ENCODE data around the gene IFFO2.

IFFO2 gene

DNA sequence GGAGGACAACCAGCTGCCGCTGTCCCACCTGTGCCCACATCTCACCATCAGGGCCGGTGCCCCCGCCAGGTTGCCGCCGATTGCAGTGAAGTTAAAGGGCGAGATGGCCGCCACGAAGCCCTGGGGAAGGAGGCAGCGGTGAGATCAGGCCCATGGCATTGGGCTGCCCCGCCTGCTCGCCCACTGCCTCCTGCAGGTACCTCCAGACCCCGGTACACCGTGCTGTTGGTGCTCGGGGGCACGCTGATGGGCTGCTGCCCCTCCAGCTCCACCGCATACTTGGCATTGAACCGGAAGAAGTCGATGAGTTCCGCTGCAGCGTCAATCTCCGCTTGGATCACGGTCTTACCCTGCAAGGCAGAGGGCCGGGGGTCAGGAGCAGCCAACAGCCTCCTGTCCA is 73.4 kb downstream of the IFFO2 start:
- no peak overlapping the region for H3K9ac ChIP-seq (ENCODE audit: low read length)

DNA sequence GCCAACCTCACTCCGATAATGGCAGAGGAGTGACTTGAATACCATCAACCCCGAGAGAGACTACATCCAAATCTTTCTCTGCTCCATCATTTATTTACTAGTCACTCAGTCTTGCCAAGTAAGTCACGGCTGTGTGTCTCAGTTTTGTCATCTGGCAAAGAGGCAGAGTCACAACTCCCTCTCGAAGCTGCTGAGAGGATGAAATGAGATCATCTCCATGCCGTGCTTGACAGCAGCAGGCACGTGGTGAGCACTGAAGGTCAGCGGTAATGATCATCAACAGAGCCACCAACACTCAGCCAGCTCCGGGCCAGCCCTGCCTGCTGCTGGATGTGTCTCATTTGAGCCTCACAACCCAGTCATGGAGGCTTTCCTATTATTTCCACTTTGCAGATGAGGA is 74.0 kb downstream of the IFFO2 start:
- Histone ChIP-seq H3K4me3 (ENCODE audit: low read depth in 1 of 2, low read length in 2 of 2) (no peak overlapping the region), H3K27ac (ENCODE audit: low read depth, low read length) (no peak overlapping the region), H3K27me3 (ENCODE audit: control insufficient read depth in 1 of 2, insufficient read depth in 2 of 2, low read length in 2 of 2) (no peaks in the 10 kb centered on the region), H3K36me3 (ENCODE audit: insufficient read depth, low read length) (no peaks in the 10 kb centered on the region), H3K4me1 (ENCODE audit: insufficient read depth, low read length) (no peaks in the 10 kb centered on the region), H3K9me3 (ENCODE audit: low read length) (no peaks in the 10 kb centered on the region), H3K9ac (ENCODE audit: low read length) (no peak overlapping the region)

More for the DNA sequence above, 73.4 kb downstream of the IFFO2 start:
- Histone ChIP-seq H3K9me3 (ENCODE audit: low read length) (no peaks in the 10 kb centered on the region), H3K4me3 (ENCODE audit: low read depth in 1 of 2, low read length in 2 of 2) (no peak overlapping the region), H3K27me3 (ENCODE audit: control insufficient read depth in 1 of 2, insufficient read depth in 2 of 2, low read length in 2 of 2) (no peaks in the 10 kb centered on the region), H3K27ac (ENCODE audit: low read depth, low read length) (no peak overlapping the region), H3K36me3 (ENCODE audit: insufficient read depth, low read length) (no peaks in the 10 kb centered on the region), H3K4me1 (ENCODE audit: insufficient read depth, low read length) (no peaks in the 10 kb centered on the region)

DNA sequence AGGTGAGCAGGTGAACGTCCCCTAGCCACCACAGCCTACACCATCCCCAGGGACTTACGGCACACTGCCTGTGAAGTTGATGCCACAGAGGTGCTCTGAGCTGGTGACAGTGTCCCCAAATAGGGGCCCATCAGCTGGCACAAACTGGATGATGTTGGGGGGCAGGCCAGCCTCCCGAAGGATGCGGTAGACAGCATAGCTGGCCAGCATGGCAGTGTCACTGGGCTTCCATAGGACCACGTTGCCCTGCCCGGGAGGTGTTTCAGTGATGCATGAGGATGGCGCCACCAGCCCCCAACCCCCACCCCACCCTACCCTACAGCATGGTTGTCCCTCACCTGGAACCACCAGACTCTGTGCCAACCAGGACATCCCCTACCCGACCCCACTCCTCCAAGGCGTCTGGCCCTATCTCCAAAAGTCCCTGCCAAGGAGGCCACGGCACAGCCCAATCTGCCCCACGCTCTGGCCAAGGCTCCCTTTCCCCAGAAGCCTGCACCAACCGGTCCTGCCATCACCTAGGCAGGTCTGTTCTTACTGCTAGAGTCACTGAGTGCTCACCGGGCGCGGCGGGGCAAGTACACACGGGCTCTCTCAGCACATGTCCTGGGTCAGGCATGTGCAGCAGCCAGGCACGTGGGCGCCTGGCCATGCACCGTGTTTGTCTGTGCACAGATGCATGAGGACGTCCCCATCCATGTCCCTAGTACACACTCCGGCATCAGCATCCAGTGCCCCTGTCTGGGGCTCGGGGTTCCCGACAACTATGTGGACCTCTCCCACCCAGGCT is 74.6 kb downstream of the IFFO2 start:
- Histone ChIP-seq H3K4me3 (ENCODE audit: low read depth in 1 of 2, low read length in 2 of 2) (no peak overlapping the region), H3K27me3 (ENCODE audit: control insufficient read depth in 1 of 2, insufficient read depth in 2 of 2, low read length in 2 of 2) (no peaks in the 10 kb centered on the region), H3K36me3 (ENCODE audit: insufficient read depth, low read length) (no peaks in the 10 kb centered on the region), H3K4me1 (ENCODE audit: insufficient read depth, low read length) (no peaks in the 10 kb centered on the region), H3K9ac (ENCODE audit: low read length) (no peak overlapping the region), H3K27ac (ENCODE audit: low read depth, low read length) (no peak overlapping the region), H3K9me3 (ENCODE audit: low read length) (no peaks in the 10 kb centered on the region)

DNA sequence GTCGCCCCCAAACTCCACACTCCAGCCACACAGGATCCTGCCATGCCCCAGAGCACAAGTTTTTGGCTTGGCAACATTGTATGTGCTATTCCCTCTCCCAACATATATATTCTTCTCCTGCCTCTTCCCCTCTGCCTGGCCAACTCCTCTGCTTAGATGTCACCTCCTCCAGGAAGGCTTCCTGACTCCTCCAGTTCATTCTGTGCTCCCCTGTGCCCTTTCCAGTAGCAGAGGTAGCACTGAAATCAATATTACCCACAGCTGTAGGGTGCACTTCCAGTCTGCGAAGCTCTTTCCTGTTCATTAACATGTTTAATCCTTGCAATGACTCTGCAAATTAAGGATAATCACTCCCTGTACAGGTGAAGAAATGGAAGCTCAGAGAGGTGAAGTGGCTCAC is 75.3 kb downstream of the IFFO2 start:
- H3K4me1 ChIP-seq (ENCODE audit: insufficient read depth, low read length) = no peaks in the 10 kb centered on the region
- no peaks in the 10 kb centered on the region for H3K36me3 ChIP-seq (ENCODE audit: insufficient read depth, low read length)
- H3K4me3 ChIP-seq (ENCODE audit: low read depth in 1 of 2, low read length in 2 of 2) = no peak overlapping the region
- no peak overlapping the region for H3K9ac ChIP-seq (ENCODE audit: low read length)
- no peaks in the 10 kb centered on the region for H3K9me3 ChIP-seq (ENCODE audit: low read length)
- no peaks in the 10 kb centered on the region for H3K27me3 ChIP-seq (ENCODE audit: control insufficient read depth in 1 of 2, insufficient read depth in 2 of 2, low read length in 2 of 2)
- H3K27ac ChIP-seq (ENCODE audit: low read depth, low read length) = no peak overlapping the region

DNA sequence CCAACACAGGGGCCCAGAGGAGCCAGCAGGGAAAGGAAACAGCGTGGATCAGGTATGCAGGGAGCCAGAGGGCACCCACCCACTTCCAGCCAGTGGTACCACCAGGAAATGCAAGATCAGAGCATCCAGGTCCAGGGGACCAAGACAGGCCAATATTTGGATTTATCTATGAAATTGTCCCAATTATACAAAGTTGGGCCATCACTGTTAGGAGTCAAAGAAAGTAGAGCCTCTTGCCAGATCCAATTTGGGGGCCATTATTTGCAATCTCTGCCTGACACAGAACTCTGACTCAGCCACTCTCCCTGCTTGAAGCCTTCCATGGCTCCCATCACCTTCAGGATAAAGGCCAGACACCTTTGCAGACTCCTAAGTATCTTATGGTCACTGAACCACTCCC is 75.9 kb downstream of the IFFO2 start:
- no peak overlapping the region for H3K27ac ChIP-seq (ENCODE audit: low read depth, low read length)
- H3K9ac ChIP-seq (ENCODE audit: low read length) = no peak overlapping the region
- H3K36me3 ChIP-seq (ENCODE audit: insufficient read depth, low read length) = no peaks in the 10 kb centered on the region
- H3K4me1 ChIP-seq (ENCODE audit: insufficient read depth, low read length) = no peaks in the 10 kb centered on the region
- no peaks in the 10 kb centered on the region for H3K27me3 ChIP-seq (ENCODE audit: control insufficient read depth in 1 of 2, insufficient read depth in 2 of 2, low read length in 2 of 2)
- no peaks in the 10 kb centered on the region for H3K9me3 ChIP-seq (ENCODE audit: low read length)
- no peak overlapping the region for H3K4me3 ChIP-seq (ENCODE audit: low read depth in 1 of 2, low read length in 2 of 2)

DNA sequence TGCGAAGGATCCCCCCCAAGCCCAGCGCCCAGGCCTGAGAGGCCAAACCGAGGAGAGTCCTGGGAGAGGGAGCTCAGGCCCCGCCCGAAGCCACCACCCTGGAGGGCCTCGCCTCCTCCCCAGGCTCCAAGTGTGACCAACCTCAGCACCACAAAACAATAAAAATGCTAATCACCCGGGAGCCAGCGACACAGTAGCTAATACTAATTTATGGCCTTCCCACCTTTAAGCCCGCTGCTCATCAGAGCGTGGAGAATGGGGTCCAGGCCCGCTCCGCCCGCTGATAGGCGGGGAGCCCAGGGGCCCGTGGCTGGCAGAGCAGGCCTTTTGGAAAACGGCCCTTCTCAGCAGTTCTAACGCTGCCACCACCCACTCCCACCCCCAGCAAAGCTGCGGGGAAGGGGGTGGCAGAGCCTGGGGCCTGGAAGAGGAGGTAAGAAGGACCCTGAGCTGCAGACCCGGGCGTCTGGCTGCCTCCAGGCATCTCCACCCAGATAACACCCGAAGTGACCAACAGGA is 76.6 kb downstream of the IFFO2 start:
- Histone ChIP-seq H3K4me3 (ENCODE audit: low read depth in 1 of 2, low read length in 2 of 2) (no peak overlapping the region), H3K27ac (ENCODE audit: low read depth, low read length) (no peak overlapping the region), H3K27me3 (ENCODE audit: control insufficient read depth in 1 of 2, insufficient read depth in 2 of 2, low read length in 2 of 2) (no peaks in the 10 kb centered on the region), H3K9ac (ENCODE audit: low read length) (no peak overlapping the region), H3K36me3 (ENCODE audit: insufficient read depth, low read length) (no peaks in the 10 kb centered on the region), H3K4me1 (ENCODE audit: insufficient read depth, low read length) (peaks cover 2% of the 10 kb centered on the region), H3K9me3 (ENCODE audit: low read length) (no peaks in the 10 kb centered on the region)

DNA sequence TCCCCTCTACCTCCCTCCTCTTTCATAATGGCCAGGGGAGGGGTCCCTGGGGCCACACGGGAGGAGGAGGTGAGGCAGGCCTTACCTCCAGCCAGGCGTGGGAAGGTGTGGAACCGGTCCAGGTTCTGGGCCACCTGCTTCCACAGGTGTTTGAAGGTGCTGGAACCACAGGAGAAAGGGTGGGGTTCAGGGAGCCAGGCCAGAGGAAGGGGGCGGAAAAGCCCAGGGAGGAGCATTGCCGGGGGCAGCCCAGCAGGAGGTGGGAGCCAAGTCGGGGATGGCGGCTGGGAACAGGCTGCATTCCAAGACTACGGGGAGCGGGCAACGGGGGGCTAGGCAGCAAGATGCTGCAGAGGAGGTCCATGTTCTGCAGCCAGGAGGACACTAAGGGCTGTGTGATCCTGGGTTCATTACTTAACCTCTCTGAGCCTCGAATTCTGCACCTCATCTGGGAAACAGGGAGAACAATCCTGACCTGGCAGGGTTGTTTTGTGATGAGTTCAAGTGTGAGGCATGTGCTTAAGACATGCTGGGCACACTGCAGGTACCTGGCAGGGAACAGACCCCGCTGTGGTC is 77.2 kb downstream of the IFFO2 start:
- H3K4me1 ChIP-seq (ENCODE audit: insufficient read depth, low read length) = peaks cover 6% of the 10 kb centered on the region

DNA sequence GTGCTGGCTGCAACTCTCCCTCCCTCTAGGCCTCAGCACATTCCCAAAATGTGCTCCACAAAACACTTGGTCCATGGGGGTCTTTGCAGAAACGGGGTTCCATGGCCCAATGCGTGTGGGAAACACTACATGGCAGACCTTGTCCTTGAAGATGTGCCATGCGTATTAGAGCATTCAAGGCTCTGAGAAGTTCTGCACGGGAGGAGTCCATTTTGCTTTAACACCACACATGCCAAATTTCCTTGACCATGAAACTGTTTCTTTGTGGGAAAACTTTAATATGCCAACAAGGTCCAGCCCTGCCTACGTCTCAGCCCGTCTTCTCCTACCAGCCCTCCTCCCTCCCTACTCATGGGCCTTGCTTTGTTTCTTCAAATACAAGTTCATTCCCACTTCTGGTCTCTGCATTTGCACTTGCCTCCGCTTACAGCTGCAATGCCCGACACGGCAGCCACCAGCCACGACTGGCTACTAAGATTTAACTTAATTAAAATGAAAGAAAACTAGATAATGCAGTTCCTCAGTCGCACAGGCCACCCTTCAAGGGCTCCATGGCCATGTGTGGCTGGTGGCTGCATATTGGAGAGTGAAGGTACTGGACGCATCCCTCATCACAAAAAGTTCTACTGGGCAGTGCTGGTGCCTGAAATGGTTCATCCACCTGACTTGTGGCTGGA is 77.8 kb downstream of the IFFO2 start:
- Histone ChIP-seq H3K27ac (ENCODE audit: low read depth, low read length) (no peak overlapping the region), H3K4me1 (ENCODE audit: insufficient read depth, low read length) (peaks cover 6% of the 10 kb centered on the region), H3K27me3 (ENCODE audit: control insufficient read depth in 1 of 2, insufficient read depth in 2 of 2, low read length in 2 of 2) (no peaks in the 10 kb centered on the region), H3K4me3 (ENCODE audit: low read depth in 1 of 2, low read length in 2 of 2) (no peak overlapping the region), H3K9me3 (ENCODE audit: low read length) (no peaks in the 10 kb centered on the region), H3K36me3 (ENCODE audit: insufficient read depth, low read length) (no peaks in the 10 kb centered on the region), H3K9ac (ENCODE audit: low read length) (no peak overlapping the region)

More for the DNA sequence above, 77.2 kb downstream of the IFFO2 start:
- H3K4me3 ChIP-seq (ENCODE audit: low read depth in 1 of 2, low read length in 2 of 2) = no peak overlapping the region
- H3K9me3 ChIP-seq (ENCODE audit: low read length) = no peaks in the 10 kb centered on the region
- H3K36me3 ChIP-seq (ENCODE audit: insufficient read depth, low read length) = no peaks in the 10 kb centered on the region
- no peaks in the 10 kb centered on the region for H3K27me3 ChIP-seq (ENCODE audit: control insufficient read depth in 1 of 2, insufficient read depth in 2 of 2, low read length in 2 of 2)
- H3K27ac ChIP-seq (ENCODE audit: low read depth, low read length) = no peak overlapping the region
- H3K9ac ChIP-seq (ENCODE audit: low read length) = no peak overlapping the region

DNA sequence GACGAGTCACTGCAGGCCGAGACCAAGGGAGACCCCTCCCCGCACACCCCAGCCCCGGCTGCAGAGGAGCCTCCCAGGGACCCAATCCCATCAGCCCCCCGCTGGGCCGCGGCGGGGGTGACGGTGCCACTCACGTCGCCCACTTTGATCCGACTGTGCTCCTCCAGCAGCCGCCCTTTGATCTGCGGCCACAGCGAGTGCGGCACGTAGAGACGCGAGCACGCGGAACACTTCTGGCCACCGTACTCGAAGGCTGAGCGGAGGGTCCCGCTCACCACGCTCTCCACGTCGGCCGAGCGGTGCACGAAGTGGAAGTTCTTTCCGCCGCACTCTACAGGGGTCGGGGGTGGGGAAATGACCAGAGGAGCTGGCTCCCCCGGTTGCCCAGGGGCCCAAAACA is 79.2 kb downstream of the IFFO2 start:
- Histone ChIP-seq H3K36me3 (ENCODE audit: insufficient read depth, low read length) (no peaks in the 10 kb centered on the region), H3K27ac (ENCODE audit: low read depth, low read length) (no peak overlapping the region), H3K4me3 (ENCODE audit: low read depth in 1 of 2, low read length in 2 of 2) (no peak overlapping the region), H3K9ac (ENCODE audit: low read length) (no peak overlapping the region), H3K27me3 (ENCODE audit: control insufficient read depth in 1 of 2, insufficient read depth in 2 of 2, low read length in 2 of 2) (no peaks in the 10 kb centered on the region), H3K4me1 (ENCODE audit: insufficient read depth, low read length) (peaks cover 6% of the 10 kb centered on the region), H3K9me3 (ENCODE audit: low read length) (no peaks in the 10 kb centered on the region)

DNA sequence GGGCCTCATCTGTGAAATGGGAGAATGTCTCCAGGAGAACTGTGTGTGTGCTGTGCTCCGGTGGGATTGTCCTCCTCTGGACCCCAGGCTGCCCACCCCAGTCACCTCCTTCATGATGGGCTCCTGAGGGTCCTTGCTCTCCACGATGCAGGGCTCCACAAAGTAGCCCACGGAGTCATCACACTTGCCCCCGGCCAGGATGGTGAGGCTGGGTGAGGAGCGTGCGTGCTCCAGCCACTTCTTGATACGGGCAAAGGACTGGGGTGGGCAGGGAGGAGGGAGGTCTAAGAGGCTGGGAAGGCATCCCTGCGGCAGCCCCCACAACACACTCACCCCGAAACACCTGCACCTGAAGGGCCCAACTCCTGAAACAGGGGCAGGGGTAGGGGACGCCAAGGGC is 80.3 kb downstream of the IFFO2 start:
- Histone ChIP-seq H3K9me3 (ENCODE audit: low read length) (no peaks in the 10 kb centered on the region), H3K9ac (ENCODE audit: low read length) (no peak overlapping the region), H3K36me3 (ENCODE audit: insufficient read depth, low read length) (no peaks in the 10 kb centered on the region), H3K4me3 (ENCODE audit: low read depth in 1 of 2, low read length in 2 of 2) (no peak overlapping the region), H3K27ac (ENCODE audit: low read depth, low read length) (no peak overlapping the region), H3K27me3 (ENCODE audit: control insufficient read depth in 1 of 2, insufficient read depth in 2 of 2, low read length in 2 of 2) (no peaks in the 10 kb centered on the region), H3K4me1 (ENCODE audit: insufficient read depth, low read length) (peaks cover 6% of the 10 kb centered on the region)

DNA sequence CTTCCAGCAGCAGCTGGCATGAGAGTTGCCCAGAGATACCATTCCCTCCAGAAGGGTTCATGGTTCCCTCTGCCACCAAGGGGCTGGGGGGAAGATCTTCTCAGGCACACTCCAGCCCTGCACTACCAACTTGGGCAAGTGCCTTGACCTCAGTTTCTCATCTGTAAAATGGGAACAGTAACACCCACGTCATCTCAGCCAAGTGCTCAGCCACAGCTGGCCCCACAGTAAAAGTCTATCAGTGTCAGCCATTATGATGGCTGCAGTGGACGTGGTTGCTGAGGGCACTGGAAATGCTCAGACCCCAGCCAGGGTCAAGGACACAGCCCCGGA is 80.7 kb downstream of the IFFO2 start:
- Histone ChIP-seq H3K4me3 (ENCODE audit: low read depth in 1 of 2, low read length in 2 of 2) (no peak overlapping the region), H3K9me3 (ENCODE audit: low read length) (no peaks in the 10 kb centered on the region), H3K27me3 (ENCODE audit: control insufficient read depth in 1 of 2, insufficient read depth in 2 of 2, low read length in 2 of 2) (no peaks in the 10 kb centered on the region), H3K27ac (ENCODE audit: low read depth, low read length) (no peak overlapping the region), H3K36me3 (ENCODE audit: insufficient read depth, low read length) (no peaks in the 10 kb centered on the region), H3K4me1 (ENCODE audit: insufficient read depth, low read length) (peaks cover 6% of the 10 kb centered on the region), H3K9ac (ENCODE audit: low read length) (no peak overlapping the region)

Data from muscle layer of colon (tissue), 2 donors.